Measurements from ENCODE around the gene CAPN13.

DNA sequence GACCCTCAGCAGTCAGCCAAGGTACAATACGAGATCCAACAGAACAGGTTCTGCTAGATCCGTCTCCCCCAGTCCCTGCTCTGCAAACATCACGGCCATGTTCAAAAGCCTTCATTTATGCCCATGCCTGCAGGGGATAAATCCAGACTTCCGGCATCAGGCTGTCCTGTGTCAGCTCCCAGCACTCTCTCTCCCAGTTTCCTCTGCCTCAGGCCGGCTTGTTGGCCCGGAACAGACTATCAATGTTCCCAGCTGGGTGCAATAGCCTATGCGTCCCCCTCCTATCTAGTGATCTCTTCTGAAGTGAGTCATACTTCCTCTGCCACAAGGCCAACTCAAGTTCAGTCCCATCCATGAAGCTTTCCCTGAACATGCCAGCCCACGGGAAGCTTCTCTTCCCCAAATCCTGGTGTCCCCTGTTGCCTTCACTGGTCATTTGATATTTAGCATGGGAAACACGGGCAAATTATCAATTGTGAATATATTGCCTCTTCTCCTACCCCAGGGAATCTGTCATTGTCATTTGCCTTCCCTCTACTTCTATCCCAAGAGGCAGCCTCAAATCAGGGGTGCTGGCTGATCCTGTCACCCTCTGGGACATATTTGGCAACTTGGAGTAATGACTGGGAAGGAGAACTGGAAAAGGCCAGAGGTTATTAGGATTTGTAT, 51.1 kb downstream of the CAPN13 start:
- TF ChIP-seq, protein P1, sequence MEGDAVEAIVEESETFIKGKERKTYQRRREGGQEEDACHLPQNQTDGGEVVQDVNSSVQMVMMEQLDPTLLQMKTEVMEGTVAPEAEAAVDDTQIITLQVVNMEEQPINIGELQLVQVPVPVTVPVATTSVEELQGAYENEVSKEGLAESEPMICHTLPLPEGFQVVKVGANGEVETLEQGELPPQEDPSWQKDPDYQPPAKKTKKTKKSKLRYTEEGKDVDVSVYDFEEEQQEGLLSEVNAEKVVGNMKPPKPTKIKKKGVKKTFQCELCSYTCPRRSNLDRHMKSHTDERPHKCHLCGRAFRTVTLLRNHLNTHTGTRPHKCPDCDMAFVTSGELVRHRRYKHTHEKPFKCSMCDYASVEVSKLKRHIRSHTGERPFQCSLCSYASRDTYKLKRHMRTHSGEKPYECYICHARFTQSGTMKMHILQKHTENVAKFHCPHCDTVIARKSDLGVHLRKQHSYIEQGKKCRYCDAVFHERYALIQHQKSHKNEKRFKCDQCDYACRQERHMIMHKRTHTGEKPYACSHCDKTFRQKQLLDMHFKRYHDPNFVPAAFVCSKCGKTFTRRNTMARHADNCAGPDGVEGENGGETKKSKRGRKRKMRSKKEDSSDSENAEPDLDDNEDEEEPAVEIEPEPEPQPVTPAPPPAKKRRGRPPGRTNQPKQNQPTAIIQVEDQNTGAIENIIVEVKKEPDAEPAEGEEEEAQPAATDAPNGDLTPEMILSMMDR (IDR thresholded peaks at IDR 0.05) = no peak
- TF ChIP-seq EZH2phosphoT487 (IDR thresholded peaks at IDR 0.05) (no peak), EZH2 (IDR thresholded peaks at IDR 0.05) (no peak)
